WTC11 (cell line): ENCODE results near the gene STRADB.

ENCODE experiments used
- TEAD4 ChIP-seq: sonication (generic); formaldehyde crosslinking; IDR thresholded peaks from 2 replicates; pipeline ENCODE4 v1.8.0; 2022; ENCODE audit warnings: mild to moderate bottlenecking, missing genetic modification reagents
- ZNF317 ChIP-seq: sonication (generic); formaldehyde crosslinking; IDR thresholded peaks from 2 replicates; pipeline ENCODE4 v1.8.1; 2023; ENCODE audit warnings: low read depth, mild to moderate bottlenecking, moderate library complexity, missing genetic modification reagents, borderline replicate concordance
- TF ChIP-seq, protein P1 (sequence below): fragments of 200-600 bp; IDR thresholded peaks from 2 replicates; pipeline ENCODE4 v1.8.0; 2022; ENCODE audit warnings: antibody characterized with exemption
- TF ChIP-seq, protein P2 (sequence below): sonication (generic); formaldehyde crosslinking; IDR thresholded peaks from 2 replicates; pipeline ENCODE4 v1.8.0; 2022; ENCODE audit warnings: mild to moderate bottlenecking, missing genetic modification reagents
- TF ChIP-seq, protein P3 (sequence below): sonication (generic); formaldehyde crosslinking; IDR thresholded peaks from 2 replicates; pipeline ENCODE4 v1.8.0; 2022; ENCODE audit warnings: mild to moderate bottlenecking, missing genetic modification reagents

DNA sequence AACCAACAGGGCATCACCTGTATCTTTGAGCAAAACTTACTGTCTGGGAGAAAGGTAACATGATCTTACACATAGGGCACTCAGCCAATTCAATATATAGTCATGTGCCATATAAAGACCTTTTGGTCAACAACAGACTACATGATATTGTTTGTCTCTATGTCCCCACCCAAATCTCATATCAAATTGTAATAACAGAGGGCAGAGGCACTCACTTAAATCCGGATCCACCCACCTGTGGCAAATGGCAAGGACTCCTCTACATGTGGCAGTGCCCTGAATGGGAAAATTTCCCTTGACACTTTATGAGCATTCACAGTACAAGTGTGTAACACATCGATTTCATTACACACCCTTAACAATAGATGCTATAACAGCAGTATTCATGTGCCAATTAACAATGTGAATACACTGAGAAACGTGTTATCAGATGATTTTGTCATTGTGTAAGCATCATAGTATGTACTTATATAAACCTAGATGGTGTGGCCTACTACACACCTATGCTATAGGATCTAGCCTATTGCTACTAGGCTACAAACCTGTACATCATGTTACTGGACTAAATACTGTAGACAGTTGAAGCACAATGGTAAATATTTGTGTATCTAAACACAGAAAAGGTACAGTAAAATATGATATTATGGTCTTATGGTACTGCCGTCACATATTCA is 64.2 kb downstream of the STRADB start:
- TF ChIP-seq, protein P1, sequence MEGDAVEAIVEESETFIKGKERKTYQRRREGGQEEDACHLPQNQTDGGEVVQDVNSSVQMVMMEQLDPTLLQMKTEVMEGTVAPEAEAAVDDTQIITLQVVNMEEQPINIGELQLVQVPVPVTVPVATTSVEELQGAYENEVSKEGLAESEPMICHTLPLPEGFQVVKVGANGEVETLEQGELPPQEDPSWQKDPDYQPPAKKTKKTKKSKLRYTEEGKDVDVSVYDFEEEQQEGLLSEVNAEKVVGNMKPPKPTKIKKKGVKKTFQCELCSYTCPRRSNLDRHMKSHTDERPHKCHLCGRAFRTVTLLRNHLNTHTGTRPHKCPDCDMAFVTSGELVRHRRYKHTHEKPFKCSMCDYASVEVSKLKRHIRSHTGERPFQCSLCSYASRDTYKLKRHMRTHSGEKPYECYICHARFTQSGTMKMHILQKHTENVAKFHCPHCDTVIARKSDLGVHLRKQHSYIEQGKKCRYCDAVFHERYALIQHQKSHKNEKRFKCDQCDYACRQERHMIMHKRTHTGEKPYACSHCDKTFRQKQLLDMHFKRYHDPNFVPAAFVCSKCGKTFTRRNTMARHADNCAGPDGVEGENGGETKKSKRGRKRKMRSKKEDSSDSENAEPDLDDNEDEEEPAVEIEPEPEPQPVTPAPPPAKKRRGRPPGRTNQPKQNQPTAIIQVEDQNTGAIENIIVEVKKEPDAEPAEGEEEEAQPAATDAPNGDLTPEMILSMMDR, result no peak
- TF ChIP-seq ZNF317 (CRISPR knock-in tag), result no peak
- no peak for TF ChIP-seq TEAD4 (CRISPR knock-in tag)
- TF ChIP-seq, protein P2, sequence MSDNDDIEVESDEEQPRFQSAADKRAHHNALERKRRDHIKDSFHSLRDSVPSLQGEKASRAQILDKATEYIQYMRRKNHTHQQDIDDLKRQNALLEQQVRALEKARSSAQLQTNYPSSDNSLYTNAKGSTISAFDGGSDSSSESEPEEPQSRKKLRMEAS, result no peak
- TF ChIP-seq, protein P3, sequence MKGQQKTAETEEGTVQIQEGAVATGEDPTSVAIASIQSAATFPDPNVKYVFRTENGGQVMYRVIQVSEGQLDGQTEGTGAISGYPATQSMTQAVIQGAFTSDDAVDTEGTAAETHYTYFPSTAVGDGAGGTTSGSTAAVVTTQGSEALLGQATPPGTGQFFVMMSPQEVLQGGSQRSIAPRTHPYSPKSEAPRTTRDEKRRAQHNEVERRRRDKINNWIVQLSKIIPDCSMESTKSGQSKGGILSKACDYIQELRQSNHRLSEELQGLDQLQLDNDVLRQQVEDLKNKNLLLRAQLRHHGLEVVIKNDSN (CRISPR knock-in tag), result no peak
